Measurements from ENCODE around the gene BCL2L14.
"Not testable (repeated sequence)": the region's sequence is repeated elsewhere in the genome, so short reads cannot be mapped to it uniquely, and the experiment has no call there.

Gene BCL2L14

DNA sequence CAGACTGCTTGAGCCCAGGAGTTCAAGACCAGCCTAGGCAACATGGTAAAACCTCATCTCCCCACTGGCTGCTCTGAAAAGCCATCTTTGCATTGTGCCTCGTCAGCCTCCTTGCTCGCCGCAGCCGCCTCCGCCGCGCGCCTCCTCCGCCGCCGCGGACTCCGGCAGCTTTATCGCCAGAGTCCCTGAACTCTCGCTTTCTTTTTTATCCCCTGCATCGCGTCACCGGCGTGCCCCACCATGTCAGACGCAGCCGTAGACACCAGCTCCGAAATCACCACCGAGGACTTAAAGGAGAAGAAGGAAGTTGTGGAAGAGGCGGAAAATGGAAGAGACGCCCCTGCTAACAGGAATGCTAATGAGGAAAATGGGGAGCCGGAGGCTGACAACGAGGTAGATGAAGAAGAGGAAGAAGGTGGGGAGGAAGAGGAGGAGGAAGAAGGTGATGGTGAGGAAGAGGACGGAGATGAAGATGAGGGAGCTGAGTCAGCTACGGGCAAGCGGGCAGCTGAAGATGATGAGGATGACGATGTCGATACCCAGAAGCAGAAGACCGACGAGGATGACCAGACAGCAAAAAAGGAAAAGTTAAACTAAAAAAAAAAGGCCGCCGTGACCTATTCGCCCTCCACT is 40.3 kb downstream of the BCL2L14 start:
- peak; percentile 6 for DNase-seq

- no peak for DNase-seq
Observed at GRCh38 chr12:12115514-12115913, 44.8 kb downstream of the BCL2L14 start.

DNA sequence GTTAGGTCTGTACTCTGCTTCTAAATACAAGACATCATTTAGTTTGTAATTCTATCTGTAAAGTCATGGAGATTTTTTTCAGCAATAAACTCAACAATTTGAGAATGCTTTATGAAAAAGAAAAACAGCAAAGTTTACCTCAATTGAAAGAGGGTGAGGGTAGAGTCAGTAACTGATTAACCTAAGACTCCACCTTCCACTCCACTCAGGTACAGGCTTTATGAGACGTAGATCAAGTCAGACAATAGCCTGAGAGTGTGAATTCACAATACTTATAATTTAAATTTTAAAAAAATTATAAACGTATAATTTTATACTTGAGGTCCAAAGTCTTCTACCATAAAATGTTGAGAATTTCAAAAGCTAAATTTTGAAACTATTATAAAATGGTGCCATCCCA is 45.9 kb downstream of the BCL2L14 start:
- DNase-seq, result no peak

DNA sequence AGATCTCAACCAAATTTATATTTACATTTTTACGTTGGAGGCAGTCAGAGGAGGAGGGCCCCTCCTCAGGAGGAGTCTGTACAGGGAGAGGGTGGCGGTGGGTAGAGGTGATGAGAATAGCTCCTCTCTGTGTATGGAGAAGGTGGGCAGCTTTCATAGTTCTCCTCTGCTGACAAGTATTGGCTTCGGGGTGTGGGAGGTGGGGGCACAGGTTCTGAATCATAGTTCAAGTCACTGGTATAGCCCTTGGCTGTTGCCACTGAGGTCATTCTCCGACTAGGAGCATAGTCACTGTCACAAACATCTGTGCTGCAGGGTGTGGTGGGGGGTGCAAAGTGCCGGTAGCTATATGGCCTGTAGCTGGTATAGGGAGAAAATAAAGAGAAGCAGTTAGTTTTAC is 50.3 kb downstream of the BCL2L14 start:
- no peak for DNase-seq

- DNase-seq, result no peak
Observed at GRCh38 chr12:12123036-12123604, 52.4 kb downstream of the BCL2L14 start.

- DNase-seq, result no peak
Observed at GRCh38 chr12:12126551-12126950, 55.8 kb downstream of the BCL2L14 start.

- no peak for DNase-seq
Observed at GRCh38 chr12:12127304-12127703, 56.6 kb downstream of the BCL2L14 start.

DNA sequence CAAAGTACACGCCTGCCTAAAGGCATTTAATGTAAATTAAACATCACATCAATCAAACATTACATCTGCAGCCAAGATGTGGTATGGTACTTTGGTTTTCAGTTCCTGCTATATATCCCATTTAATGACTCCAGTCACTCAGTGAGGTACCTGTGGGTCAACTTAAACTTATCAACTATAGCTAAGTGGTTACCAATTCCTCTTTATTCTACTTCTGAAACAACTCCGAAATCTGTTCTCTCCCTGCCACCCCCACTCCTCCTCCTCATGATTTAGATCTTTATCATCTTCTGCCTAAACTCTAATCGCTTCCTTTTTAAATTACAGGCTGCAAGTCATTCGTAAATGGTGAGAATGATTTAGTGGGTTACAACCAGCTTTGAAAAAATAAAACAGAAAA is 57.9 kb downstream of the BCL2L14 start:
- no peak for DNase-seq

- no peak for DNase-seq
Observed at GRCh38 chr12:12133259-12133658, 62.5 kb downstream of the BCL2L14 start.

- no peak for DNase-seq
Observed at GRCh38 chr12:12133785-12134184, 63.0 kb downstream of the BCL2L14 start.

DNA sequence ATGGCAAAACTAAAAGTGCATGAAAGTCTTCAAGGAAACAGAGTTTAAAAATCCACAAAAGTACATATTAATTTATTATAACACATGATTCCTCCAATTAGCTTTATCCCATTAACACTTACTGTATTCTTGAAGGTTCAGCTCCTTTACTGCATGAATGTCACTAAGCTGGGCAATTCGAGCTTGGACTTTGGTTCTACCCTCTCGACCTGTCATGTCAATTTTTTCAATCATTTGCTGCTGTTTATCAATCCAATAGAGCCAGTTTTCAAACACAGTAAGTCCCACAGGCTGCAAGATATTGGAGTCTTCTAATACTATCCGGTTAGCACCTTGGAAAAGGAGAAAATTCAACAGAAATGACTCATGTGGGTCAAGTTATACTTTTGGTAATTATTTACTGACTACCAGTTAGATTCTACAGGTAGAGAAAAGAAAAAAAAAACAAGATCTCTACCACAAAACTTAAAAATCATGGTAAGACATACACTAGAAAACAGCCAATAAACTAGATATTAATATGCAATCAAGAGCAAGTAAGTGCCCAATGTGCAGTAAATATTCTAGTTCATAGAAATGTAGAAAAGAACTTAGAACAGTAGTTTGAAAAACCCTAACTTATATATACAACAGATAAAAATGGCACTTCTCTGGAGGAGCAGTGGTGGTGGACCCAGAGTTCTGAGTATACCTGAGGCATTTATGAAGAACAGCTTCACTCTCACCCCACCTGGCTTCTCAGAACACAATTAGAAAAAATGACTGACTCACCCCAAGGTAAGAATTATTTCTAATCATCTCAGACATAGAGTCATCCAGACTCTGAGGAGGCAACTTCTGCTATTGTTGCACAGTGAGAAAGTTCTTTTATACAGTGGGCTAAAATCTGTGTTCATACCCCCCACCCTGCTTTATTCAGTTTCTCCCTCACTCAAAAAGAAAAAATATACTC is 67.7 kb downstream of the BCL2L14 start:
- DNase-seq, result no peak

DNA sequence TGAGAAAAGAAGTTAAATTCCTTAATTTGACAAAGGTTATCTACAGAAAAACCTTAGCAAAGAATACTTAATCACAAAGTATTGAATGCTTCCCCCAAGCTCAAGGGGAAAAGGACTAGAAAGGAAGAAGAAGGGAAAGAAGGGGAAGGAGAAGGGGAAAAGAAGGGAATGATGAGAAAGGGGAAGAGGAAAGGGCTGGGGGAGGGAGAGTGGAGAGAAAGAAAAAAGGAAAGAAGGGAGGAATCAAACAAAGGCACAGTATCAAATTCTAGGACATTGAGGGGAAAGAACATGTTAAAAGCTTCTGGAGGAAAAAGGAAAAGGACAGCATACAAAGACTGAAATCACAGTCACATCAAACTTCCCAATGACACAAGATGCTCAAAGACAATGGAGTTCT is 70.3 kb downstream of the BCL2L14 start:
- DNase-seq, result no peak

GRCh38 chr12:12144531-12144930 is 73.8 kb downstream of the BCL2L14 start:
- DNase-seq, result not testable (repeated sequence)

- DNase-seq, result no peak
Observed at GRCh38 chr12:12147111-12147510, 76.4 kb downstream of the BCL2L14 start.
